NK-92 (cell line): ENCODE data around the gene DLG2.
"Not testable (repeated sequence)": the region's sequence is repeated elsewhere in the genome, so short reads cannot be mapped to it uniquely, and the experiment has no call there.

Source experiments
- DNase-seq: peaks from one replicate; lab custom pipeline; 2025; ENCODE audit not compliant: unreplicated experiment; lab: John Stamatoyannopoulos, UW

The DLG2 gene

GRCh38 chr11:85643191-85643614, 16.1 kb upstream of the DLG2 start:
- no peak for DNase-seq

GRCh38 chr11:85634747-85635146, 7.6 kb upstream of the DLG2 start:
- DNase-seq = no peak

GRCh38 chr11:85628771-85629341, 1.7 kb upstream of the DLG2 start:
- DNase-seq = no peak

- DNase-seq = peak; percentile 77
These were observed 1.0 kb upstream of the DLG2 start, which contains the start of gene TMEM126B for GRCh38 chr11:85627998-85628770. TMEM126B (plus strand) TSS chr11:85628593; CDS start chr11:85628608, 15 bp downstream.

- no peak for DNase-seq
These were observed 648 bp downstream of the DLG2 start for GRCh38 chr11:85626496-85626895.

- DNase-seq = no peak
These were observed 6.9 kb downstream of the DLG2 start for GRCh38 chr11:85620256-85620655.

GRCh38 chr11:85619499-85619898, 7.6 kb downstream of the DLG2 start:
- DNase-seq = no peak

GRCh38 chr11:85611643-85612042, 15.5 kb downstream of the DLG2 start:
- DNase-seq = not testable (repeated sequence)

GRCh38 chr11:85609286-85609685, 17.9 kb downstream of the DLG2 start:
- not testable (repeated sequence) for DNase-seq

- DNase-seq = not testable (repeated sequence)
These were observed 18.5 kb downstream of the DLG2 start for GRCh38 chr11:85608621-85609020.

- DNase-seq = not testable (repeated sequence)
These were observed 20.9 kb downstream of the DLG2 start for GRCh38 chr11:85606237-85606636.

- no peak for DNase-seq
These were observed 23.9 kb downstream of the DLG2 start for GRCh38 chr11:85603220-85603619.

- DNase-seq = no peak
These were observed 24.5 kb downstream of the DLG2 start for GRCh38 chr11:85602526-85603213.

GRCh38 chr11:85599083-85599482, 28.1 kb downstream of the DLG2 start:
- no peak for DNase-seq

GRCh38 chr11:85596886-85597285, 30.3 kb downstream of the DLG2 start:
- DNase-seq = no peak

- DNase-seq = no peak
These were observed 31.8 kb downstream of the DLG2 start for GRCh38 chr11:85595285-85595884.

- DNase-seq = no peak
These were observed 36.2 kb downstream of the DLG2 start for GRCh38 chr11:85590848-85591483.

GRCh38 chr11:85589373-85589772, 37.8 kb downstream of the DLG2 start:
- DNase-seq = no peak

GRCh38 chr11:85582111-85582510, 45.0 kb downstream of the DLG2 start:
- no peak for DNase-seq

GRCh38 chr11:85575388-85575787, 51.8 kb downstream of the DLG2 start:
- no peak for DNase-seq

GRCh38 chr11:85572056-85572455, 55.1 kb downstream of the DLG2 start:
- DNase-seq = no peak
